ENCODE data around the gene RTN4RL1. TPM values are rescaled to one million over a fixed set of nuclear protein-coding genes. Genes with fewer than 3 reads are reported as not detected.
A peak's percentile ranks its signal among the peaks of the same experiment; 100 is the strongest.

Gene RTN4RL1
- total and polyA plus RNA-seq, 2 of the 13 experiments (the other 11 are each of a cell fraction or from before 2014, with no cell fraction given): 0.01 TPM; not detected in 1

GRCh38 chr17:2054512-2055291 is 29.6 kb upstream of the RTN4RL1 start, which contains the start of gene HIC1 (continued):
- TF ChIP-seq ZBED4 (CRISPR knock-in tag; IDR thresholded peaks at IDR 0.05; ENCODE audit: borderline replicate concordance) (peak; percentile 66; the same call in 1 of the 2 replicates), ZNF768 (CRISPR knock-in tag; IDR thresholded peaks at IDR 0.05) (no peak), ZNF460 (CRISPR knock-in tag; IDR thresholded peaks at IDR 0.05; ENCODE audit: borderline replicate concordance) (no peak), ZNF792 (CRISPR knock-in tag; IDR thresholded peaks at IDR 0.05) (no peak), RELA (CRISPR knock-in tag; IDR thresholded peaks at IDR 0.05) (no peak), ZNF737 (CRISPR knock-in tag; IDR thresholded peaks at IDR 0.05; ENCODE audit: borderline replicate concordance) (no peak), LCORL (IDR thresholded peaks at IDR 0.05) (no peak), LCORL (CRISPR knock-in tag; IDR thresholded peaks at IDR 0.05) (peak; percentile 53; the same call in 1 of the 2 replicates), E2F5 (CRISPR knock-in tag; conservative IDR thresholded peaks at IDR 0.05) (no peak), NCOA5 (CRISPR knock-in tag; IDR thresholded peaks at IDR 0.05) (no peak)

Data from HepG2 (cell line).